Activated T-helper 1 cell treated with anti-CD3 and anti-CD28 coated beads, Interleukin-2, amount 50 U/mL, for 16 hours (primary cell): ENCODE measurements around the gene TCERG1.

ENCODE experiments used
- DNase-seq, 2 donors: peaks; one replicate each; pipeline ENCODE4 v3.0.0-alpha.2; 2020; ENCODE audit warnings: low read depth in 1 of 2, low spot score in 1 of 2

Gene TCERG1

GRCh38 chr5:146457431-146457830, 10.3 kb downstream of the TCERG1 start:
- DNase-seq = no peak

GRCh38 chr5:146458894-146459293, 11.8 kb downstream of the TCERG1 start:
- no peak for DNase-seq

GRCh38 chr5:146461319-146461718, 14.2 kb downstream of the TCERG1 start:
- no peak for DNase-seq

- no peak for DNase-seq
Measured at GRCh38 chr5:146463446-146463845, 16.3 kb downstream of the TCERG1 start.

- no peak for DNase-seq
Measured at GRCh38 chr5:146466521-146467349, 19.6 kb downstream of the TCERG1 start.

GRCh38 chr5:146467760-146468159, 20.6 kb downstream of the TCERG1 start:
- DNase-seq = no peak

GRCh38 chr5:146474065-146474464, 26.9 kb downstream of the TCERG1 start:
- no peak for DNase-seq

- no peak for DNase-seq
Measured at GRCh38 chr5:146475190-146475780, 28.2 kb downstream of the TCERG1 start.

GRCh38 chr5:146475906-146476305, 28.8 kb downstream of the TCERG1 start:
- no peak for DNase-seq

GRCh38 chr5:146482775-146483174, 35.6 kb downstream of the TCERG1 start:
- DNase-seq = no peak

GRCh38 chr5:146484714-146485391, 37.7 kb downstream of the TCERG1 start:
- no peak for DNase-seq

GRCh38 chr5:146490089-146490843, 43.1 kb downstream of the TCERG1 start:
- no peak for DNase-seq

GRCh38 chr5:146494656-146495055, 47.5 kb downstream of the TCERG1 start:
- DNase-seq = no peak

GRCh38 chr5:146499680-146500079, 52.5 kb downstream of the TCERG1 start:
- no peak for DNase-seq

- DNase-seq = no peak
Measured at GRCh38 chr5:146507428-146507827, 60.3 kb downstream of the TCERG1 start.

- DNase-seq = no peak
Measured at GRCh38 chr5:146510559-146511125, 63.5 kb downstream of the TCERG1 start.

- no peak for DNase-seq
Measured at GRCh38 chr5:146513462-146513861, 66.3 kb downstream of the TCERG1 start.

- DNase-seq = no peak
Measured at GRCh38 chr5:146514575-146514974, 67.4 kb downstream of the TCERG1 start.

- no peak for DNase-seq
Measured at GRCh38 chr5:146515473-146516150, 68.5 kb downstream of the TCERG1 start.

- DNase-seq = no peak
Measured at GRCh38 chr5:146516151-146516475, 69.0 kb downstream of the TCERG1 start, which contains the start of gene GPR151. Gene GPR151, minus strand, starts transcription at chr5:146516190. Its CDS starts 77 bp downstream, at chr5:146516113.

- DNase-seq = no peak
Measured at GRCh38 chr5:146519554-146519953, 72.4 kb downstream of the TCERG1 start.
